Thoracic aorta (tissue), 2 donors: ENCODE results near the gene GPATCH2L. TPM values are rescaled to one million over a fixed set of nuclear protein-coding genes. Genes with fewer than 3 reads are reported as not detected.

Source experiments
- ATAC-seq: fragments of 150-250 bp; one replicate; pipeline ENCODE4 v1.8.0; 2017; ENCODE audit warnings: low read depth; ENCODE audit not compliant: insufficient number of reproducible peaks, low FRiP score
- DNase-seq: peaks from one replicate; pipeline ENCODE4 v3.0.0-alpha.2; 2020; ENCODE audit warnings: low spot score
- H3K27ac ChIP-seq, 2 donors: fragments of 200-600 bp; sonication (generic); 1 replicate in 1 of 2; 2 replicates in 1 of 2; pipeline ENCODE4 v1.5.1; 2016; ENCODE audit warnings: mild to moderate bottlenecking in 2 of 2, moderate library complexity in 2 of 2
- H3K27me3 ChIP-seq: fragments of 200-600 bp; sonication (generic); replicated peaks from 2 replicates; pipeline ENCODE4 v1.6.0; 2016; ENCODE audit warnings: mild to moderate bottlenecking; ENCODE audit not compliant: insufficient read depth
- H3K36me3 ChIP-seq: fragments of 200-600 bp; sonication (generic); one replicate; pipeline ENCODE4 v1.5.1; 2016
- H3K4me1 ChIP-seq, 2 donors: fragments of 200-600 bp; sonication (generic); 1 replicate in 1 of 2; 2 replicates in 1 of 2; pipeline versions ENCODE4 v1.5.1 to v1.6.0; 2016; ENCODE audit warnings: low read depth in 2 of 2, mild to moderate bottlenecking in 1 of 2; ENCODE audit not compliant: control insufficient read depth in 1 of 2
- H3K4me3 ChIP-seq: fragments of 200-600 bp; sonication (generic); 2 replicates; pipeline ENCODE4 v1.5.1; 2016; ENCODE audit warnings: mild to moderate bottlenecking
- H3K9me3 ChIP-seq: fragments of 200-600 bp; sonication (generic); 2 replicates; pipeline ENCODE4 v1.5.1; 2016
- CTCF ChIP-seq: fragments of 200-600 bp; sonication (generic); IDR thresholded peaks from one replicate; pipeline ENCODE4 v1.5.1; 2019; ENCODE audit warnings: antibody characterized with exemption
- total RNA-seq, 2 donors: library from RNA; depleted of rRNA; stranded (reverse); fragments of >200 nt; gene quantifications; one replicate each; pipeline versions ENCODE4 v1.1.0 to v1.2.3, GENCODE V29; 2016

GPATCH2L gene
- total RNA-seq, 2 donors from 2014 or later = 29.9 to 124 TPM

GRCh38 chr14:76112889-76113624, 38.7 kb upstream of the GPATCH2L start:
- H3K4me1 ChIP-seq = no peaks in the 10 kb centered on the region
- ATAC-seq = no peak
- no peak for TF ChIP-seq CTCF
- DNase-seq = no peak
- H3K9me3 ChIP-seq = no peaks in the 10 kb centered on the region
- no peak overlapping the region for H3K27ac ChIP-seq
- H3K36me3 ChIP-seq = no peaks in the 10 kb centered on the region
- no peaks in the 10 kb centered on the region for H3K27me3 ChIP-seq
- no peak overlapping the region for H3K4me3 ChIP-seq

- Histone ChIP-seq H3K27ac (no peak overlapping the region), H3K4me3 (no peak overlapping the region), H3K4me1 (no peaks in the 10 kb centered on the region), H3K9me3 (no peaks in the 10 kb centered on the region), H3K36me3 (no peaks in the 10 kb centered on the region), H3K27me3 (no peaks in the 10 kb centered on the region)
- no peak for TF ChIP-seq CTCF
- DNase-seq = no peak
- ATAC-seq = no peak
Measured at GRCh38 chr14:76113691-76114090, 38.0 kb upstream of the GPATCH2L start.

GRCh38 chr14:76115010-76115422, 36.7 kb upstream of the GPATCH2L start:
- ATAC-seq (no peak), DNase-seq (no peak)
- H3K4me1 ChIP-seq = no peaks in the 10 kb centered on the region
- H3K4me3 ChIP-seq = no peak overlapping the region
- H3K27ac ChIP-seq = no peak overlapping the region
- H3K36me3 ChIP-seq = no peaks in the 10 kb centered on the region
- H3K27me3 ChIP-seq = no peaks in the 10 kb centered on the region
- no peaks in the 10 kb centered on the region for H3K9me3 ChIP-seq
- no peak for TF ChIP-seq CTCF

- H3K27me3 ChIP-seq = no peaks in the 10 kb centered on the region
- H3K4me1 ChIP-seq = no peaks in the 10 kb centered on the region
- no peak for DNase-seq
- no peak for TF ChIP-seq CTCF
- H3K27ac ChIP-seq = no peak overlapping the region
- no peak overlapping the region for H3K4me3 ChIP-seq
- no peaks in the 10 kb centered on the region for H3K9me3 ChIP-seq
- no peaks in the 10 kb centered on the region for H3K36me3 ChIP-seq
- ATAC-seq = no peak
Measured at GRCh38 chr14:76117789-76118484, 33.8 kb upstream of the GPATCH2L start.

- DNase-seq (no peak), ATAC-seq (no peak)
- H3K27ac ChIP-seq = no peak overlapping the region
- H3K4me1 ChIP-seq = no peaks in the 10 kb centered on the region
- H3K27me3 ChIP-seq = no peaks in the 10 kb centered on the region
- H3K9me3 ChIP-seq = no peaks in the 10 kb centered on the region
- H3K4me3 ChIP-seq = no peak overlapping the region
- no peak for TF ChIP-seq CTCF
- no peaks in the 10 kb centered on the region for H3K36me3 ChIP-seq
Measured at GRCh38 chr14:76118594-76118993, 33.1 kb upstream of the GPATCH2L start.
